HepG2 (cell line): ENCODE measurements around the gene RPL41. TPM values are rescaled to one million over a fixed set of nuclear protein-coding genes. Genes with fewer than 3 reads are reported as not detected.

Source experiments
- BRD4 ChIP-seq: sonication (generic); formaldehyde crosslinking; IDR thresholded peaks from 2 replicates; pipeline ENCODE4 v1.4.0; 2020; ENCODE audit warnings: missing genetic modification reagents
- GZF1 ChIP-seq: sonication (generic); formaldehyde crosslinking; IDR thresholded peaks from 2 replicates; pipeline ENCODE4 v1.5.1; 2020; ENCODE audit warnings: mild to moderate bottlenecking, missing genetic modification reagents
- HDAC2 ChIP-seq: sonication (generic); formaldehyde crosslinking; IDR thresholded peaks from 2 replicates; pipeline ENCODE4 v1.4.0; 2020; ENCODE audit warnings: missing genetic modification reagents
- HNRNPH1 ChIP-seq: fragments of 200-400 bp; formaldehyde crosslinking; optimal IDR thresholded peaks from 2 replicates; pipeline ENCODE3; 2017; ENCODE audit warnings: mild to moderate bottlenecking, low read depth, low read length
- NBN ChIP-seq: fragments of 450-650 bp; conservative IDR thresholded peaks from 2 replicates; pipeline ENCODE4 v1.6.1; 2017
- NR2F6 ChIP-seq, 2 experiments: IDR thresholded peaks; 2 replicates each; pipeline ENCODE4 v1.6.1; 2016; ENCODE audit warnings: antibody characterized with exemption in 1 of 2, mild to moderate bottlenecking in 1 of 2
- RELA ChIP-seq: sonication (generic); formaldehyde crosslinking; IDR thresholded peaks from 2 replicates; pipeline ENCODE4 v1.4.0; 2020; ENCODE audit warnings: missing genetic modification reagents
- RFXANK ChIP-seq: IDR thresholded peaks from 2 replicates; pipeline ENCODE4 v1.6.1; 2016
- SAP130 ChIP-seq: IDR thresholded peaks from 2 replicates; pipeline ENCODE4 v1.6.1; 2016; ENCODE audit warnings: low read depth
- SRSF1 ChIP-seq: fragments of 200-400 bp; formaldehyde crosslinking; optimal IDR thresholded peaks from 2 replicates; pipeline ENCODE3; 2017; ENCODE audit warnings: mild to moderate bottlenecking, low read depth, low read length, moderate library complexity
- STAG1 ChIP-seq: sonication (generic); formaldehyde crosslinking; IDR thresholded peaks from 2 replicates; pipeline ENCODE4 v1.4.0; 2020; ENCODE audit warnings: missing genetic modification reagents
- TAF15 ChIP-seq: fragments of 200-400 bp; formaldehyde crosslinking; IDR thresholded peaks from one replicate; pipeline ENCODE4 v1.6.1; 2018; ENCODE audit warnings: mild to moderate bottlenecking, low read depth, low read length; ENCODE audit not compliant: poor library complexity, severe bottlenecking
- TMF1 ChIP-seq: sonication (generic); formaldehyde crosslinking; IDR thresholded peaks from 2 replicates; pipeline ENCODE4 v1.8.1; 2022; ENCODE audit warnings: low read depth, missing genetic modification reagents
- ZFP36L1 ChIP-seq: sonication (generic); formaldehyde crosslinking; IDR thresholded peaks from 2 replicates; pipeline ENCODE4 v1.8.0; 2022; ENCODE audit warnings: mild to moderate bottlenecking, missing genetic modification reagents, moderate library complexity
- ZNF251 ChIP-seq: sonication (generic); formaldehyde crosslinking; IDR thresholded peaks from 2 replicates; pipeline ENCODE4 v1.9.0; 2021; ENCODE audit warnings: mild to moderate bottlenecking, missing genetic modification reagents
- ZNF337 ChIP-seq: sonication (generic); formaldehyde crosslinking; IDR thresholded peaks from 2 replicates; pipeline ENCODE4 v1.5.1; 2020; ENCODE audit warnings: missing genetic modification reagents, low read depth, mild to moderate bottlenecking, borderline replicate concordance
- ZNF605 ChIP-seq: sonication (generic); formaldehyde crosslinking; IDR thresholded peaks from 2 replicates; pipeline ENCODE4 v1.8.0; 2022; ENCODE audit warnings: mild to moderate bottlenecking, missing genetic modification reagents
- ZNF7 ChIP-seq: IDR thresholded peaks from 2 replicates; pipeline ENCODE4 v1.6.1; 2016; ENCODE audit warnings: missing biosample characterization, missing genetic modification reagents
- ZNF724P ChIP-seq: sonication (generic); formaldehyde crosslinking; IDR thresholded peaks from 2 replicates; pipeline ENCODE4 v1.8.0; 2022; ENCODE audit warnings: missing genetic modification reagents, borderline replicate concordance
- ZNF816 ChIP-seq: sonication (generic); formaldehyde crosslinking; IDR thresholded peaks from 2 replicates; pipeline ENCODE4 v1.8.0; 2022; ENCODE audit warnings: missing genetic modification reagents, mild to moderate bottlenecking, borderline replicate concordance
- polyA plus RNA-seq, 8 experiments: library from polyadenylated mRNA; depleted of rRNA in 3 of 8; stranded (reverse) in 7 of 8; unstranded in 1 of 8; fragments of >200 nt; fragmentation: Illumina TruSeq in 4 of 8; extraction: Trizol in 4 of 8; gene quantifications; 2 replicates each; pipeline versions ENCODE4 v1.2.1 to v1.2.3, GENCODE V29; 2011 to 2016; ENCODE audit warnings: low read depth in 4 of 8, missing spikeins in 1 of 8, mixed read lengths in 1 of 8; ENCODE audit not compliant: insufficient read depth in 1 of 8
- total RNA-seq, 5 experiments: library from RNA; depleted of rRNA; stranded (reverse); fragments of >200 nt; fragmentation: Illumina TruSeq; extraction: Trizol; gene quantifications; 2 replicates each; pipeline ENCODE4 v1.2.3, GENCODE V29; 2016; ENCODE audit warnings: low read depth in 1 of 5
- TF ChIP-seq, protein P1 (sequence below): sonication (generic); formaldehyde crosslinking; IDR thresholded peaks from 2 replicates; pipeline ENCODE4 v1.4.0; 2020; ENCODE audit warnings: missing genetic modification reagents
- TF ChIP-seq, protein P2 (sequence below): sonication (generic); formaldehyde crosslinking; IDR thresholded peaks from 2 replicates; pipeline ENCODE4 v1.4.0; 2020; ENCODE audit warnings: missing genetic modification reagents
- TF ChIP-seq, protein P3 (sequence below): sonication (generic); formaldehyde crosslinking; IDR thresholded peaks from 2 replicates; pipeline ENCODE4 v1.8.1; 2022; ENCODE audit warnings: low read depth, mild to moderate bottlenecking, missing genetic modification reagents
- TF ChIP-seq, protein P4 (sequence below): sonication (generic); formaldehyde crosslinking; IDR thresholded peaks from 2 replicates; pipeline ENCODE4 v1.4.0; 2020; ENCODE audit warnings: missing genetic modification reagents

The RPL41 gene
- total and polyA plus RNA-seq, 2 of the 13 experiments (the other 11 are each of a cell fraction or from before 2014, with no cell fraction given) = 4,012 to 7,670 TPM

DNA sequence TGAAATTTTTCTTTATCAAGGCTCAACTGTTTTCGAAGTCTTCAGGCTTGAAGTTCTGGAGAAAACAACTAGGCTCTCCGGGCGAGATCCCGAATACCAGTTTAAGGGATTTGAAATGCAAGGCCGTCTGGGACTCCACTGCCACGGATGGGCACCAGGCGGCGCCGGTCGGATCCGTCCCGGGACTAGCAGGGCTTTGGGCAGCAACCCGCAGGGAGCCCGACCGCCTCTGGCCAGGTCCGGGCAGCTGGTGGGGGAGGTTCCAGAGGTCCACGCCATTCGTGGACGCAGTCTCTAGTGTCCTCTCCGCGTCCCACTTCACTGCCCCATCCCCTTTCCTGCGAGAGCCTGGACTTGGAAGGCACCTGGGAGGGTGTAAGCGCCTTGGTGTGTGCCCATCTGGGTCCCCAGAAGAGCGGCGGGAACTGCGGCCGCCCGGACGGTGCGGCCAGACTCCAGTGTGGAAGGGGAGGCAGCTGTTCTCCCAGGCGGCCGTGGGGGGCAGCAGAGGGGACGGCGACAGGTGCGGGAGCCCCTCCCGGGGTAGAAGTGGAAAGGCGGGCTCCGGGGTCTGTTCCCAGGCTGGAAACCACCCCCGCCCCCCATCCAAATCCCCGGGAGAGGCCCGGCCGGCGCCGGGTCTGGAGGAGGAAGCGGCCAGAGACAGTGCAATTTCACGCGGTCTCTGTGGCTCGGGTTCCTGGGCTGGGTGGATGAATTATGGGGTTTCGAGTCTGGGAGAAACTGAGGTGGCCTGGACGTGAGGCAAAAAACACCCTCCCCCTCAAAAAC lies 37.3 kb upstream of the RPL41 start (continued):
- TF ChIP-seq BRD4 (no peak; the same call in 1 of the 2 replicates), NR2F6 (IDR thresholded peaks at IDR 0.05) (no peak), NR2F6 (CRISPR knock-in tag; IDR thresholded peaks at IDR 0.05) (peak; percentile 21; the same call in 1 of the 2 replicates), ZNF7 (CRISPR knock-in tag) (no peak), GZF1 (CRISPR knock-in tag) (no peak), SAP130 (CRISPR knock-in tag) (peak; percentile 72), HDAC2 (CRISPR knock-in tag) (peak; percentile 41; the same call in 1 of the 2 replicates), TMF1 (CRISPR knock-in tag) (no peak), ZFP36L1 (CRISPR knock-in tag) (no peak), RFXANK (CRISPR knock-in tag) (no peak), TAF15 (peak; percentile 76), ZNF816 (CRISPR knock-in tag) (peak; percentile 35; the same call in 1 of the 2 replicates), ZNF724P (CRISPR knock-in tag) (no peak), SRSF1 (peak; percentile 63), ZNF337 (CRISPR knock-in tag) (no peak), HNRNPH1 (no peak), ZNF605 (CRISPR knock-in tag) (no peak), RELA (CRISPR knock-in tag) (no peak; the same call in 1 of the 2 replicates), STAG1 (CRISPR knock-in tag) (peak; percentile 47), ZNF251 (no peak), NBN (no peak)
- TF ChIP-seq, protein P1, sequence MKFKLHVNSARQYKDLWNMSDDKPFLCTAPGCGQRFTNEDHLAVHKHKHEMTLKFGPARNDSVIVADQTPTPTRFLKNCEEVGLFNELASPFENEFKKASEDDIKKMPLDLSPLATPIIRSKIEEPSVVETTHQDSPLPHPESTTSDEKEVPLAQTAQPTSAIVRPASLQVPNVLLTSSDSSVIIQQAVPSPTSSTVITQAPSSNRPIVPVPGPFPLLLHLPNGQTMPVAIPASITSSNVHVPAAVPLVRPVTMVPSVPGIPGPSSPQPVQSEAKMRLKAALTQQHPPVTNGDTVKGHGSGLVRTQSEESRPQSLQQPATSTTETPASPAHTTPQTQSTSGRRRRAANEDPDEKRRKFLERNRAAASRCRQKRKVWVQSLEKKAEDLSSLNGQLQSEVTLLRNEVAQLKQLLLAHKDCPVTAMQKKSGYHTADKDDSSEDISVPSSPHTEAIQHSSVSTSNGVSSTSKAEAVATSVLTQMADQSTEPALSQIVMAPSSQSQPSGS (CRISPR knock-in tag) = peak; percentile 57; the same call in 1 of the 2 replicates
- TF ChIP-seq, protein P2, sequence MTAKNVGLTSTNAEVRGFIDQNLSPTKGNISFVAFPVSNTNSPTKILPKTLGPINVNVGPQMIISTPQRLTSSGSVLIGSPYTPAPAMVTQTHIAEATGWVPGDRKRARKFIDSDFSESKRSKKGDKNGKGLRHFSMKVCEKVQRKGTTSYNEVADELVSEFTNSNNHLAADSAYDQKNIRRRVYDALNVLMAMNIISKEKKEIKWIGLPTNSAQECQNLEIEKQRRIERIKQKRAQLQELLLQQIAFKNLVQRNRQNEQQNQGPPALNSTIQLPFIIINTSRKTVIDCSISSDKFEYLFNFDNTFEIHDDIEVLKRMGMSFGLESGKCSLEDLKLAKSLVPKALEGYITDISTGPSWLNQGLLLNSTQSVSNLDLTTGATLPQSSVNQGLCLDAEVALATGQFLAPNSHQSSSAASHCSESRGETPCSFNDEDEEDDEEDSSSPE (CRISPR knock-in tag) = peak; percentile 76
- TF ChIP-seq, protein P3, sequence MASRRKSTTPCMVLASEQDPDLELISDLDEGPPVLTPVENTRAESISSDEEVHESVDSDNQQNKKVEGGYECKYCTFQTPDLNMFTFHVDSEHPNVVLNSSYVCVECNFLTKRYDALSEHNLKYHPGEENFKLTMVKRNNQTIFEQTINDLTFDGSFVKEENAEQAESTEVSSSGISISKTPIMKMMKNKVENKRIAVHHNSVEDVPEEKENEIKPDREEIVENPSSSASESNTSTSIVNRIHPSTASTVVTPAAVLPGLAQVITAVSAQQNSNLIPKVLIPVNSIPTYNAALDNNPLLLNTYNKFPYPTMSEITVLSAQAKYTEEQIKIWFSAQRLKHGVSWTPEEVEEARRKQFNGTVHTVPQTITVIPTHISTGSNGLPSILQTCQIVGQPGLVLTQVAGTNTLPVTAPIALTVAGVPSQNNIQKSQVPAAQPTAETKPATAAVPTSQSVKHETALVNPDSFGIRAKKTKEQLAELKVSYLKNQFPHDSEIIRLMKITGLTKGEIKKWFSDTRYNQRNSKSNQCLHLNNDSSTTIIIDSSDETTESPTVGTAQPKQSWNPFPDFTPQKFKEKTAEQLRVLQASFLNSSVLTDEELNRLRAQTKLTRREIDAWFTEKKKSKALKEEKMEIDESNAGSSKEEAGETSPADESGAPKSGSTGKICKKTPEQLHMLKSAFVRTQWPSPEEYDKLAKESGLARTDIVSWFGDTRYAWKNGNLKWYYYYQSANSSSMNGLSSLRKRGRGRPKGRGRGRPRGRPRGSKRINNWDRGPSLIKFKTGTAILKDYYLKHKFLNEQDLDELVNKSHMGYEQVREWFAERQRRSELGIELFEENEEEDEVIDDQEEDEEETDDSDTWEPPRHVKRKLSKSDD (CRISPR knock-in tag) = peak; percentile 36; the same call in 1 of the 2 replicates
- TF ChIP-seq, protein P4, sequence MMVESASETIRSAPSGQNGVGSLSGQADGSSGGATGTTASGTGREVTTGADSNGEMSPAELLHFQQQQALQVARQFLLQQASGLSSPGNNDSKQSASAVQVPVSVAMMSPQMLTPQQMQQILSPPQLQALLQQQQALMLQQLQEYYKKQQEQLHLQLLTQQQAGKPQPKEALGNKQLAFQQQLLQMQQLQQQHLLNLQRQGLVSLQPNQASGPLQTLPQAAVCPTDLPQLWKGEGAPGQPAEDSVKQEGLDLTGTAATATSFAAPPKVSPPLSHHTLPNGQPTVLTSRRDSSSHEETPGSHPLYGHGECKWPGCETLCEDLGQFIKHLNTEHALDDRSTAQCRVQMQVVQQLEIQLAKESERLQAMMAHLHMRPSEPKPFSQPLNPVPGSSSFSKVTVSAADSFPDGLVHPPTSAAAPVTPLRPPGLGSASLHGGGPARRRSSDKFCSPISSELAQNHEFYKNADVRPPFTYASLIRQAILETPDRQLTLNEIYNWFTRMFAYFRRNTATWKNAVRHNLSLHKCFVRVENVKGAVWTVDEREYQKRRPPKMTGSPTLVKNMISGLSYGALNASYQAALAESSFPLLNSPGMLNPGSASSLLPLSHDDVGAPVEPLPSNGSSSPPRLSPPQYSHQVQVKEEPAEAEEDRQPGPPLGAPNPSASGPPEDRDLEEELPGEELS (CRISPR knock-in tag) = peak; percentile 41; the same call in 1 of the 2 replicates
